Measurements from ENCODE around the gene IP6K1.

DNA sequence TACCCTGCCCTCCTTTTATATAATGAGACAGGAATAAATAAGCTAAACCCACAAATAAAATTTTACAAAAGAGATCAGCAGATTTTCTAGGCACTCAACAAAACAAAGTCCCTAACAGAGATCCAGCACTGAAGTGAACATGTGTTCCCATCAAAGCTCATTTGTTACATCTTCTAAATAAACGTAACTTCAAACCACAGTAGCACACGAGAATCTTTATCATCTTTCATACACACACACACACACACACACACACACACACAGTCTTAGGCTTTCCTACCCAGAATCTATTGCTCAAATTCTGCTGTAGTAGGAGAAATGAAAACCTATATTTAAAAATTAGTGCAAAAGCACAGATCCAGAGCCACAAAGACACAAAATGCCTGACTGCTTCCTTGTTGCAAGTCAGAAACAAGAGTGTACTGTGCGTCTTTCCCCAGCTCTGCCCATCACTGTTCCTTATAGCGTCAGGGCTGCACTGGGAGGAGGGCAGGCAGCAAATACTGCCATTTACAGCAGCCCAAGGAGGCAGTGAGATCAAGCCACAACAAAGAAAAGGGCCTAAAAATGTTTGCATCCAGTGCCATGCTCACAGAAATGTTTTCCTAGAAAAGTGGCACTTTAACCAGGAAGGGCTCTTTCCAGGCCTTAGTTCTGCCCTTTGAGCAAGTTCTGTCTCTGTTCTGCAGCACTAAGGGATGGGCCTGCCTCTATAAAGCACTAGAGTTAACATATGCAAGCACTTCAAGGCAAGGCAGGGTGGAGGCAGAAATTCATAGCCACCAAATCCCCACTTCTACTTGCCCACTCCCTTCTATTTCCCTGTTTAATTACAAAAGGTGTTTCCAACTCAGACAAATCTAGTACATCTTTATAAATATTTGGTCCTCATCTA is 6.0 kb downstream of the IP6K1 start:
- TF ChIP-seq, protein P1, sequence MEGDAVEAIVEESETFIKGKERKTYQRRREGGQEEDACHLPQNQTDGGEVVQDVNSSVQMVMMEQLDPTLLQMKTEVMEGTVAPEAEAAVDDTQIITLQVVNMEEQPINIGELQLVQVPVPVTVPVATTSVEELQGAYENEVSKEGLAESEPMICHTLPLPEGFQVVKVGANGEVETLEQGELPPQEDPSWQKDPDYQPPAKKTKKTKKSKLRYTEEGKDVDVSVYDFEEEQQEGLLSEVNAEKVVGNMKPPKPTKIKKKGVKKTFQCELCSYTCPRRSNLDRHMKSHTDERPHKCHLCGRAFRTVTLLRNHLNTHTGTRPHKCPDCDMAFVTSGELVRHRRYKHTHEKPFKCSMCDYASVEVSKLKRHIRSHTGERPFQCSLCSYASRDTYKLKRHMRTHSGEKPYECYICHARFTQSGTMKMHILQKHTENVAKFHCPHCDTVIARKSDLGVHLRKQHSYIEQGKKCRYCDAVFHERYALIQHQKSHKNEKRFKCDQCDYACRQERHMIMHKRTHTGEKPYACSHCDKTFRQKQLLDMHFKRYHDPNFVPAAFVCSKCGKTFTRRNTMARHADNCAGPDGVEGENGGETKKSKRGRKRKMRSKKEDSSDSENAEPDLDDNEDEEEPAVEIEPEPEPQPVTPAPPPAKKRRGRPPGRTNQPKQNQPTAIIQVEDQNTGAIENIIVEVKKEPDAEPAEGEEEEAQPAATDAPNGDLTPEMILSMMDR (IDR thresholded peaks at IDR 0.05; ENCODE audit: borderline replicate concordance, extremely low read depth, low read length, poor library complexity, severe bottlenecking) = no peak
- TF ChIP-seq EZH2 (IDR thresholded peaks at IDR 0.05; ENCODE audit: borderline replicate concordance, low read depth, low read length, severe bottlenecking) = no peak
